Medulla oblongata (tissue), 1 donor: ENCODE measurements around the gene GPR37.

Source experiments
- DNase-seq: peaks from one replicate; pipeline ENCODE4 v3.0.0-alpha.2; 2015; ENCODE audit errors: extremely low spot score

GPR37 gene

DNA sequence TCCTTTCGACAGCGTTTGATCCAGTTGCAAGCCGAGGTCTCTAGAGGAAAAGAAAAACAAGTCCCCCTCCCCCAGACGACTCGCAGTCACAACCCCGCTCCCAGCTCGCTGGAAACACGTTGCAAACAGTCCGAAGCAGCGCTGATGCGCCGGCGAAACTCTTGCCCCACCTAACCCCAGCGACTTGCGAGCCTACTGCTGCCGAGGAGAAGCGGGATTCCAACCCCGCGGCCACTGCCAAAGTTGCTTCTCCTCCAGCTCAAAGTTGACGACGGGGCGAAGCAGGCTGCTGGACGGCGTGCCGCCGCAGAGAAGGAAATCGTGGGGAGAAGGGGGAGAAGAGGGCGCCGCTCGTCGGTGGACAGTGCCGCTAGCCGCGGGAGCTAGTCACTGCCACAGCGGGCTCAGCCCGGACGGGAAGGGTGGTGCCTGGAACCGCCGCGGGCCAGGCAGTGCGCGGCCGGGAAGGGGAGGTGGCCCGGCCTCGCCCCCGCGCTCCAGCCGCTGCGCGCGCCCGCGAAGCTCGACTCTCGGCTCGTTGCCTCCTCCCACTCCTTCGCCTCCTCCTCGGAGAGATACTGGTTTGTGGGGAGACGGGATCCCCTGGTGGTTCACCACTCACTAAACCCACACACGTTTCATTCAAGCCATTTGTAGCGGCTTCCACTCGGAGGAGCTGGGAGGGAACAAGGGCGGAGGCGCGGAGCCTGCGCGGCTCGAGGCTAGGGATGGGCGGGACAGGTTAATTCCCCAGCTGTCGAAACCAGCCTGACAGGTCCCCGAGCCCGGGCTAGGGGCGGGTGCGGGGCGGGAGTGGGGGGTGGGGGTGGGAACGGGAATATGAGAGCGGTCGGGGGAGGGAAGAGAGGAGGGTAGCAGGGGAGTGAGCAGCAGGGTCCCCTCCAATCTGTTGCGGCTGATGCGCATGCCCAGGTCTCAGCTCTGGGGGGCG is at the start of gene GPR37:
TSS of gene GPR37 (minus strand) at position 392 of the 952 bp plus-strand sequence. CDS start 816 bp downstream, outside the sequence.
- DNase-seq = peak; percentile 93

GRCh38 chr7:124813994-124814798 is 48.6 kb upstream of the GPR37 start:
- DNase-seq = no peak

DNA sequence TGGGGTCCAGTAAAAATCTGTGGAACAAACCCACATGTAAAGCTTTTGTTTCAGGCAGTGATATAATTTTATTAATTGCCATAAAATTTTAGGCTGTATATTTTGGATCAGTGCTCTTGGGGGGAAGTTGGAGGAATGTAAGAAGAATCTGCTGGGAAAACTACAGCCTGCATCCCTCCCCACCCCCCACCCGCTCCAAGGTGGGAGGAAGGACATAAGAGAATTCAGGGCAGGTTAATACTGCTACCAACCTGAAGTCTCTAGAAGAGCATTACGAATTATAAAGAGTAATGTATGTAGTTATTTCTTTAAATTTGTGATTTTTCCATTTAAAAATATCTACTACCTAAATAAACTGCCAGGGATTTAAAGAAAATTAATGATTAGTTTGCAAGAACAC is 47.2 kb upstream of the GPR37 start:
- no peak for DNase-seq

DNA sequence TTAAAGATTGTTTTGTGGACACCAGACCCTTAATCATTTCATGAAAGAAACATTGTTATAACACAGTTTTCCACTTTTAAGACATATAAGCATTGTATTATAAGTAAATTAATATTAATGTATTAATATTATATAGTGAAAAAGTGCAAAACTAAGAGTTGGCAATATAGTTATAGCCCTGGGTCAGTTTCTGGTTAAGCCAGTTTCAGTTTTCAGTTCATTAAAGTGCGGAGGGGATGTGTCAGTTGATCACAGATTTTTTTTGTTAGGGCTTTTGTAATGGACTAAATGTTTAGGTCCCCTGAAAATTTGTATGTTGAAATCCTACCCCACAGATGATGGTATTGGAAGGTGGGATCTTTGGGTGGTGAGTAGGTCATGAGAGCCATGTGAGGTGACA is 45.7 kb upstream of the GPR37 start:
- DNase-seq = no peak

GRCh38 chr7:124810605-124811004 is 45.0 kb upstream of the GPR37 start:
- peak; percentile 41 for DNase-seq

DNA sequence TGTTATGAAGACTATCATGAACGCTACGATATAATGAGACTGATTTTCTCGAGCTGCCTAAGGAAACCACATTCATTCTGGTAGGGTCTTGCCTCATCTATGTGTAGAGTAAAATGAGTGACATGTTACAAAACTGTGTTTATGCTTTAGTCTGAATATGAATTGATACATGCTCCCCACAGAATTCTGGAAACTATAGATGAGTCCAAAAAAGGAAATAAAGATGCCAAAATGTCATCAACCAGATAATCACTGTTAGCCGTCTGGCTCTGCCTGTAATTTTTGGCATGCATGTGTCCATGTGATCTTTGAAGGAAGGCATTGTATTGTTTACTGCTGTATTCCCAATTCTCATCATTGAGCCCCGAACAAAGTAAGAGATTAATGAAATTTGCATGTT is 42.6 kb upstream of the GPR37 start:
- DNase-seq = no peak

- DNase-seq = no peak
These were observed 35.8 kb upstream of the GPR37 start for GRCh38 chr7:124801330-124801895.

DNA sequence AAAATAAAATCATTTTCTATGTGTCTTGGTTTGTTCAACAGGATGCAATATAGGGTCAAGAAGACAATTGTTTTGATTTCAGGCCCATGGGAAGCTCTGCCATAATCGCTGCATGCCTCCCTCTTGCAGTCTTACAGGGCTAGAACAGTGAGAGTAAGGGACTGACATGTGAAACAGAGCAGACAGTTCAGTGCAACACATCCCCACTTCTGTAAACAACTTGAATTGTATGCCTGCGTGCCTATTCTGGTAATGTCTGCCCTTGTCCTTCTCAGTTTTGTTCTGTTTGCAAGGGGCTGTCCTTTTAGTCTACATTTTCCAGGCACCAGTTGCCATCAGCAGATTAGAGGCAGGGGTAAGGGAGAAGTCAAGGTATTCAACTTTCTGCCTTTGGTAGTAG is 34.8 kb upstream of the GPR37 start:
- DNase-seq = no peak

- no peak for DNase-seq
These were observed 33.9 kb upstream of the GPR37 start for GRCh38 chr7:124799448-124799847.

DNA sequence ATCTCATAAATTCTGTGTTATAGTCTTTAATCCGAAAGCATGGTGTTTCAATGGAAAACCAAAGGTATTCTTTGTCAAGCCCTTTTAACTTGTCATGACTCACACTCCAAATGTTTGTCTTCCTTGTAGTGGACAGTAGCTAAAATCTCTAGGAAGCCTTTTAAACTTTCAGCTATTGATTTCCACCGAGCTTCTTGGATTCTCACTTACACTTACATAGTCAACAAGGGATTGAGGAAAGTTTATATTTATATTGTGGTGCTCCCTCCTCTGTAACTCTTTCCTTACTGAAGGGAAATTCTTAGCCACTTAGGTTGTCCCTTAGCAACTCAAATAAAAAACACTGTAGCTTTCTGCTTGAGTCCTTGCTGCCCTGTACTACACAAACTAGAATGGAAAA is 31.2 kb upstream of the GPR37 start:
- no peak for DNase-seq

- DNase-seq = no peak
These were observed 27.1 kb upstream of the GPR37 start for GRCh38 chr7:124792696-124793095.

DNA sequence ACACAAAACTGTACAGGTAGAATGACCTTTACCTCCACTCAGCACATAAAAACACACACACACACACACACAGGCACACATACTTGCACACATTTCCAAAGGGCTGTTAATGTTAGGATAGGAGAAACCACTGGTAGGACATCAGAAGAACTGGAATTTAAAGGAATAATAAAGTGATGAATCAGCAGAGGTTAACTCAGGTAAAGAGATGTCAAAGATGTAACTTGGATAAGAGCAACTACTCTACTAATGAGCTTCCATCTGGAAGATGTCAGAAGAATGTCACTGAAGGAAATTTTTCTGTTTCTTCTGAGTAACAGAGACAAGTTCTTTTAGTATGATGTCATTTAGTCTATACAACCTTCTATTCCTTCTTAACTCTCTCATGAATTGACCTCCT is 26.4 kb upstream of the GPR37 start:
- no peak for DNase-seq

DNA sequence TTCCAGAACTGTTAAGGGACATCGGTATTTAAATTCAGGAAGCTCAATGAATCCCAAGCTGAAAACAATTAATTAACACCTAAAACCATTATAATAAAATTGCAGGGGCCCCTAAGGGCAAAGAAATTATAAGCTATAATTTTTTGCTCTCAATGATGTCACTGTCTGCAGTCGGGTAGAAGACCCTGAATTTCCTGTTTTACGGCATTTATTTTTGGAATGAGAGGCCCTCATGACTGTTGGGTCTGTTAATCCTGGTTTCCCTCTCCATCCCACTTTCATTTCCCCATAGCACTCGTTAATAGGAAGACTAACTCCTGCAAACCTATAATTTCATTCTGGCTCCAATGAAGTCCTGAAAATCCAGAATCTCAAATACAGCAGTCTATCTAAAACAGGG is 25.8 kb upstream of the GPR37 start:
- DNase-seq = peak; percentile 41

DNA sequence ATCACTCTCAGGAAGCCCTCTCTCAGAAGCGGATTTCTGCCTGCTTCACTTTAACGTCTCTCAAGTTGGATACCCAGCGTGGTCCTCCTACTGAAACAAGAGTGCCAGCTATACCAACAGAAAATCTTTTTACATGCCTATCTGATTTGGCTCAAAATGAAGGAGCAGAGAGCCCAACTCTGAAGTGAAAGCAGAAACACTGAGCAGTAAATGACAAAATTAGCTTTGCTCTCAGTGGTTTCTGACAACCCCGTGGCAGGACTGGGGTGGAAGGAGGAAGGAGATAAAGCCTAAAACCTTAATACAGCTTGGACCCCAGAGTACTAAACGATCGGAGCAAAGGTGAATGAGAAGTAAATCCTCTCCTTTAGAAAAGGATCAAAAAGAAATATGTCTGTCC is 25.1 kb upstream of the GPR37 start:
- peak; percentile 51 for DNase-seq

GRCh38 chr7:124785994-124786393 is 20.4 kb upstream of the GPR37 start:
- DNase-seq = no peak

DNA sequence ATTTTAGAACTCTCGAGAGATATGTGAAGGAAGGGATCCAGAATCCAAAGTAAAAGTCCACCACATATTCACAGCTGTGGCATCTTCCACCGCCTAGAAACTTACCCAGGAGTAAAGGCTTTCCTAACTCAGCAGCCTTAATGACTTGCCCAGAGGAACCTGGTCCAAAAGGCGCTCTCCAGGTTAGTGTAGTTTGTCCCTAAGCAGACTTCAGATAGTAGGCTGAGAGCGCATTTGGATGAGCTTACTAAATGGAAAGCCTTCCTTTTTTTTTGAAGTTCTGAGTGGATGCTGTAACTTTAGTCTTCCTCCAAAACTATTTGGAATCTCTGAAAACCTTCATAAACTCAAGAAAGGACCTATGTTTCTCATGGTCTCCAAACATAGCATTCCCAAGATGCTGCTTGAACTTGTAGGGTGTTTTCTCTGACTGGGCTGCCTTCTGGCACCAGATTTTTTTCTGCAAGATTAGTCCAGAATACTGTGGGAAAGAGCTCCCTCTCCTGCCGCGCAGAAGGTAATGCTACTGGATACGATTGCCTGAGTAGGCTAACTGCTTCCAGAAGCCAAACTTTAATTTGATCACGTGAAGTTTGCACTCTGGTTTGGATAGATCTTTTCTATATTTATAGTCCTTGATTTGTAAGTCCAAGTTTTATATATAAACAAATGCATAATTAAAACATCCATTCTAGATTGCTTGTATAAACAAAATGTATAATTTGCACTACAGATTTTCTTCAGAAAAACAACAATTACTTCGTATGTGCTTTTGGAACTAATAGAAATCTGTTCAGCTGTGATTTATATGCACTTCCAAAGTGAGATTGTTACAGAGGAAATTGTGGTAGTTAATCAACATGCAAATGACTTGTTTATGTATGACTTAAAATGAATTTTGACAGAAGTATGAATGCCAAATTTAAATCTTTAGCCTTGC is 19.6 kb upstream of the GPR37 start:
- peak; percentile 85 for DNase-seq

GRCh38 chr7:124783271-124783670 is 17.7 kb upstream of the GPR37 start:
- no peak for DNase-seq

GRCh38 chr7:124781907-124782734 is 16.5 kb upstream of the GPR37 start:
- DNase-seq = no peak

DNA sequence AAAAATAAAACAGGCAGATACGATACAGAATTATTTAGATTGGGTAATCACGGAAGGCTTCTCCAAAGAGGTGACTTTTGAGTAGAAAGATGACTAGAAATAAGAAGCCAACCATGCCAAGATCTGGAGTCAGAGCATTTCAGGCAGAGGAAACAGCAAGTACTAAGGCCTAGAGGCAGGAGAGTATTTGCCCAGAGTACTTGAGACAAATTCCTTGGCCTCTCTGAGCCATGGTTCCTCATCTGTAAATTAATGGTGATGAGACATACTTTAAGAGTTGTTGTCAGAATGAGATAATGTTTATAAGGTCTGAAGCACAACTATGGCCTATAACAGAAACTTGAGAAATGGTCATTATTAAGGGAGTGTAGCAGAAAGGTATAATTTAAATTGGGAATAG is 15.8 kb upstream of the GPR37 start:
- no peak for DNase-seq

GRCh38 chr7:124780608-124781007 is 15.0 kb upstream of the GPR37 start:
- no peak for DNase-seq
